HS-5 (cell line): ENCODE measurements around the gene PSAT1.
A peak's percentile ranks its signal among the peaks of the same experiment; 100 is the strongest.

Experiments used
- DNase-seq: peaks from one replicate; pipeline ENCODE4 v3.0.0-alpha.2; 2012; ENCODE audit warnings: low read depth

PSAT1 gene

DNA sequence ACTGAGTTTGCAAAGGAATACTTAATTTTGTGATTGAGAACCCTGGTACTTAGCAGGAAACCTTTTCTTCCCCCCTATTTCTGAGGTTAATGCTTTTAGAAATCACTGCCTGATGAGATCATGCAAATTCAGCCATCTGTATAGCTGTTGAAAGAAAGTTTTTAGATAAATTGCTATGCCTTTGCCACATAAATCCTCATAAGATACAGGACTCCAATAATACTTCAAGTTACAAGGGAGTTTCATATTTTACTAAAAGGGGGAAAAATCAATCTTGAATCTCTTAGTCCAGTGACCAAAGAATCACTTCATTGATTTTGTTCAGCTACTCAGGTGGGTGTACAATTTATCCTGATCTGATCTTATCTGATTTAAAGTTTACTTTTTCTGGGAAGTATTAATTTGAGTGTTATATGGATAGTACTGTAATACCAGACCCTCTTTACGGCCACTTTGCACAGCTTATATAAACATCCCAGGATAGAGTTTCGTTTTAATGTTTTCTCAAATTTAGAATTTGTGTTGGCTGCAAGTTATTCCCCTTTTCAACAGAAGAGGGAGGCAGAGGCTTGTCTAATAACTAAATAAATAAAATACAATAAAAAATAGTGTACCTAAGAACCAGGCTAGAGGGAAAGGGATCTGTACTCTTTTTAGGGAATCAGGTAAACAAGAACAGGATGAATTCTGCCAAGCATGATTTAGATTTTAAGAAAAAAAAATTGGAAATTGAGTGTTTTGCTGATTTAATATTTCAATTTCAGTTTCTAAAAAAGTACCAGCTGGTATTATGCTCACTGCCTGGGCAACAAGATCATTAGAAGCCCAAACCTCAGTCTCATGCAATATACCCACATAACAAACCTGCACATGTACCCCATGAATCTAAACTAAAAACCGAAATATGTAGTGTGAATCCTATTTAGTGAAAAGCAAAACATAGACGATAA is 69.1 kb downstream of the PSAT1 start:
- DNase-seq, result no peak

DNA sequence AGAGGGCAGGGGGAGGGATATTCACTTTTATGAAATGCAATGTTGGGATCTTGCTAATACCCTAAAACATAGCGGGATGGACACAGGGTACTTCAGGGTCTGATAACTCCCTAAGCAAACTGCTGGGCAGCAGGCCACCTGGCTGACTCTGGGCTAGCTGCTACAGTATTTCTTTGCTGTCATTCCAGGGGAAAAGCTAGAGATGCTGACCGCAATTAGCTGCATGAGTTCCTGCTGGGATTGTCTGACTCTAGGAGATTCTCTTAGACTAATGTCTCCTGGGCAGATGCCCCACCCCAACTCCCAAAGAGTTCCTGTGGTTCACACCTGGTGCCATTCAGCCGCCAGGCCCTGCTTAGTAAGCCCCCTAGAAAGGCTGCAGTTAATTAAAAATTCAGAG is 69.9 kb downstream of the PSAT1 start:
- DNase-seq, result no peak

DNA sequence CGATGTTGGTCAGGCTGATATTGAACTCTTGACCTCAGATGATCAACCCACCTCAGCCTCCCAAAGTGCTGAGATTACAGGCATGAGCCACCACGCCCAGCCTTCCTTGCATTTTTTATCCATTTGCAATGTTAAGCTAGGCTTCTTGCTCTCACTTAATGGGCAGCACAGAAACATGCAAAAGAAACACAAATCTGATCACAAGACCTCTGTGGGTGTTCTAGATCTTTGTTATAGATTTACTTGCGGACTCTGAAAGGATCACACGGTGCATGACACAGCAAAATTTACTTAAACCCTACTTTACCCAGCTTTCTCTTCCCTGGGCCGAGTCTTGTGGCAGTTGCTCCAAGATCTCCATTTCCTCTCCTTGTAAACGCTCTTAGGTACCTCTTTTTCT is 71.3 kb downstream of the PSAT1 start:
- no peak for DNase-seq

- DNase-seq, result peak; percentile 11
Observed at GRCh38 chr9:78369639-78370219, 72.8 kb downstream of the PSAT1 start.

GRCh38 chr9:78370991-78371390 is 74.1 kb downstream of the PSAT1 start:
- DNase-seq, result no peak

DNA sequence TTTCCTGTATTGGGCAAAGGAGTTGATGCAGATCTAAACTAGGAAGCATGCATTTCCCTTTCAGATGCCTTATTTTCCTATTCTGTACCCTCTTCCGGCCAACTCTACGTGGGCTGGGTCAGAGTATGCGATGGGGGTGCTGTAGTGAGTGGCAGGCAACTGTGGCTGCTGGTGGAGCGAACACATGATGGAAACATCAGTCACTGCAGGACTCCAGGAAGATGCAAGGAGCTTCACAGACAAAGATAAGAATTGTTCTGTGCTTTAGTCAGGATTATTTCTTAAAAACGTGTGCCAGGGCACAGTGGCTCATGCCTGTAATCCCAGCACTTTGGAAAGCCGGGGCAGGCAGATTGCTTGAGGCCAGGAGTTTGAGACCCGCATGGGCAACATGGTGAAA is 75.1 kb downstream of the PSAT1 start:
- DNase-seq, result no peak
